AG04450 (cell line): ENCODE results near the gene IL20. TPM values are rescaled to one million over a fixed set of nuclear protein-coding genes. Genes with fewer than 3 reads are reported as not detected.

ENCODE experiments used
- CTCF ChIA-PET: fragments of 300-600, 350-600 bp; formaldehyde crosslinking; extraction: SDS; loops from one replicate; lab custom pipeline; 2022; ENCODE audit warnings: antibody characterized with exemption, inconsistent platforms; lab: Charles Lee
- POLR2A ChIA-PET: fragments of 350-600 bp; formaldehyde crosslinking; extraction: SDS; loops from one replicate; lab custom pipeline; 2021; ENCODE audit warnings: antibody characterized with exemption, inconsistent platforms; lab: Yijun Ruan, JAX
- DNase-seq: peaks from one replicate; pipeline ENCODE4 v3.0.0-alpha.2; 2011; ENCODE audit warnings: low read depth, low spot score
- H3K27ac ChIP-seq: one replicate; pipeline ENCODE4 v1.5.1; 2012; ENCODE audit warnings: low read depth, low read length, control low read depth
- H3K27me3 ChIP-seq: one replicate; pipeline ENCODE4 v1.6.0; 2012; ENCODE audit warnings: low read length; ENCODE audit not compliant: control insufficient read depth, insufficient read depth
- H3K4me3 ChIP-seq: 2 replicates; pipeline ENCODE4 v1.5.1; 2011; ENCODE audit warnings: mild to moderate bottlenecking, low read depth, low read length, control low read depth
- H3K9me3 ChIP-seq: 2 replicates; pipeline ENCODE4 v1.5.1; 2012; ENCODE audit warnings: low read length; ENCODE audit not compliant: control insufficient read depth, insufficient read depth
- CTCF ChIP-seq: IDR thresholded peaks from 2 replicates; pipeline ENCODE4 v1.5.1; 2011; ENCODE audit warnings: low read depth, low read length, control low read depth, inconsistent platforms
- polyA plus RNA-seq: library from polyadenylated mRNA; depleted of rRNA; stranded (reverse); fragments of >200 nt; gene quantifications from 2 replicates; pipeline ENCODE4 v1.2.3, GENCODE V29; 2011

IL20 gene
- polyA plus RNA-seq, 1 experiment = not detected

- no peak for DNase-seq
- H3K9me3 ChIP-seq = no peaks in the 10 kb centered on the region
- ChIA-PET POLR2A (interaction anchor here (0.7 kb wide), 1 partner anchor 262 kb away, joined by 3 read pairs; no protein-coding TSS in a partner anchor), CTCF (interaction anchor here (0.8 to 4.0 kb wide), 4 partner anchors 16 to 83 kb away, joined by 3 to 26 read pairs (median 8); partner anchors contain the start of gene IL20)
- no peak for TF ChIP-seq CTCF
- H3K27me3 ChIP-seq = no peaks in the 10 kb centered on the region
- H3K4me3 ChIP-seq = no peak overlapping the region
- H3K27ac ChIP-seq = no peak overlapping the region
Observed at GRCh38 chr1:206893380-206893779, 28.0 kb downstream of the IL20 start.

- H3K27me3 ChIP-seq = no peaks in the 10 kb centered on the region
- POLR2A ChIA-PET = interaction anchor here (0.8 kb wide), 1 partner anchor 12 kb away, joined by 5 read pairs; no protein-coding TSS in a partner anchor
- DNase-seq = no peak
- no peak overlapping the region for H3K4me3 ChIP-seq
- TF ChIP-seq CTCF = no peak
- no peaks in the 10 kb centered on the region for H3K9me3 ChIP-seq
- CTCF ChIA-PET = interaction anchor here (0.5 to 4.0 kb wide), 5 partner anchors 17 to 160 kb away, joined by 4 to 26 read pairs (median 8); partner anchors contain the start of gene IL20
- no peak overlapping the region for H3K27ac ChIP-seq
Observed at GRCh38 chr1:206895325-206895724, 29.9 kb downstream of the IL20 start.

- Histone ChIP-seq H3K9me3 (no peaks in the 10 kb centered on the region), H3K27me3 (no peaks in the 10 kb centered on the region), H3K27ac (peak overlapping the region; percentile 23), H3K4me3 (no peak overlapping the region)
- no peak for DNase-seq
- TF ChIP-seq CTCF = no peak
- ChIA-PET CTCF (interaction anchor here (0.8 to 3.1 kb wide), 4 partner anchors 17 to 161 kb away, joined by 3 to 12 read pairs (median 5); partner anchors contain the start of gene IL20), POLR2A (interaction anchor here (0.8 kb wide), 1 partner anchor 12 kb away, joined by 5 read pairs; no protein-coding TSS in a partner anchor)
Observed at GRCh38 chr1:206895837-206896242, 30.4 kb downstream of the IL20 start.

DNA sequence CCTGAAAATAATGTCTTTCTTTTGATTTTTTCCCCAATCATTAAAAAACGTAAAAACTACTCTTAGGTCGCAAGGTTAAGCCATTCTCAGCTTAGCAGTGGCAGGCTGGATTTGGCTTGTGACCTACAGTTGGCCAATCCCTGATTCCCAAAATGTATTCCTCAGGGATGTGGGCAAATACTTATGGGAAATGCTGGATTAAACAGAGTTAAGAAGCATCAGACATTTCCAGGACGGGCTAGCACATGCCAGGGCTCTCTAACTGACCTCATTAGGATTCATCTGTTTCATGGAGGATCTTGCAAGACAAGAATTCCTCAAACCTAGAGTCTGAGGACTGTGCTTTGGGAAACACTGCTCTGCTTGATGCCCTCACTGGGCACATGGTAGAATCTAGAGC lies 30.8 kb downstream of the IL20 start:
- Histone ChIP-seq H3K27me3 (no peaks in the 10 kb centered on the region), H3K27ac (peak overlapping the region; percentile 53), H3K9me3 (no peaks in the 10 kb centered on the region), H3K4me3 (no peak overlapping the region)
- no peak for TF ChIP-seq CTCF
- ChIA-PET CTCF (interaction anchor here (0.6 to 3.1 kb wide), 5 partner anchors 13 to 169 kb away, joined by 3 to 12 read pairs (median 3); partner anchors contain the start of gene IL20), POLR2A (interaction anchor here (0.8 kb wide), 1 partner anchor 12 kb away, joined by 5 read pairs; no protein-coding TSS in a partner anchor)
- DNase-seq = no peak

DNA sequence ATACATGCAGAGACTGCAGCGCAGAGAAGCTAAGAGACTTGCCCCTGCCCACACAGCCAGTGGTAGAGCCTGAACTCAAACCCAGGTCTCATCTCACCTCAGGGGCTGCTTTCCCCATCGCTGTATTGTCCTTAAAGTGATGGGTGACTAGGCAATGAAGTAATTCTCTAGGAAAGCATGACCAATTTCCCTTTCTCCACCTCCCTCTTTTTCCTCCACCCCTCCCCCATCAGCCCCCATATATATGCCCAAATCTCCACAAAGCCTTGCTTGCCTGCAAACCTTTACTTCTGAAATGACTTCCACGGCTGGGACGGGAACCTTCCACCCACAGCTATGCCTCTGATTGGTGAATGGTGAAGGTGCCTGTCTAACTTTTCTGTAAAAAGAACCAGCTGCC lies 31.8 kb downstream of the IL20 start, which contains the start of gene IL24:
TSS of gene IL24 (plus strand) at position 269 of the 400 bp plus-strand sequence. CDS start 390 bp downstream, outside the sequence.
- Histone ChIP-seq H3K9me3 (no peaks in the 10 kb centered on the region), H3K27ac (peak within 1 kb of the TSS; percentile 53), H3K27me3 (no peaks in the 10 kb centered on the region), H3K4me3 (no peak within 1 kb of the TSS)
- CTCF ChIA-PET = interaction anchor here (0.6 to 1.8 kb wide), 4 partner anchors 12 to 285 kb away, joined by 3 to 11 read pairs (median 3); partner anchors contain the start of gene EIF2D
- no peak for DNase-seq
- POLR2A ChIA-PET = no interaction called here
- TF ChIP-seq CTCF = no peak
